EH (cell line): ENCODE results near the gene COQ4.
A peak's percentile ranks its signal among the peaks of the same experiment; 100 is the strongest.
"Not testable (repeated sequence)": the region's sequence is repeated elsewhere in the genome, so short reads cannot be mapped to it uniquely, and the experiment has no call there.

Experiments
- DNase-seq: peaks from one replicate; pipeline ENCODE4 v3.0.0-alpha.2; 2015; ENCODE audit warnings: low read depth

Gene COQ4

GRCh38 chr9:128298535-128299482 is 23.8 kb upstream of the COQ4 start:
- no peak for DNase-seq

GRCh38 chr9:128304136-128304970 is 18.3 kb upstream of the COQ4 start:
- peak; percentile 56 for DNase-seq

DNA sequence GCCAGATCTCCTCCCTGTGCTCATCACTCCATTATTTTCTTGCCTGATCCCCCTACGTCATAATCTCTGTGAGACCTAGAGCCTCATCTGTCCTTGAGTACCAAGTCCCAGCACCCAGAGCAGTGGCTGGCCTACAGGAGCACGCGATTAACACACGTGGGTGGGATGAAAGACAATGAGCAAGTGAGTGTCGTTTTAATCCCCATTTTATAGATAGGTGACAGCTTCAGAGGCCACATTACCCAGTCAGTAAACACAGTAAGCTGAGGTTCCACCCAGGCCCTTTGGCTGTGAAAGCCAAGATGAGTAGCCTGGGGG is 17.7 kb upstream of the COQ4 start:
- no peak for DNase-seq

GRCh38 chr9:128309551-128309950 is 13.1 kb upstream of the COQ4 start:
- DNase-seq: no peak

DNA sequence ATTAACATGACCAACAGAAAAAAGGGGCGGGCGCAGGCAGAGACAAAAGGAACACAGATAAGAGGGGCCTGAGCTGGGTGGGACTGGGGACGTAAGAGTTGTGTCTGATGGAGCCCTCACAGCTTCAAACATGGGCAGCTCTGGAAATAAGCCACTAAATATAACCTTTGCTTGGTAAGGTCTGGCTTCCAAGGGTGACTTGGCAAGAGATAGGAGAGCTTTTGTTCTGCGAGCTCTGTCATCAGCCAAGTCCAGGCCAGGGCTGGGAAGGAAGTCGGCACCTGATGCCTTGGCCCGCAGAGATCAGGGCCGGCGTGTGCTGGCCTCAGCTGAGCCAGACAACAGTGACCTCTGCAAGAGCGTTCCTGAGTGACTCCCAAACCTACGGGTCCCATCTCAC is 12.2 kb upstream of the COQ4 start:
- DNase-seq: no peak

- no peak for DNase-seq
These were observed 7.9 kb upstream of the COQ4 start for GRCh38 chr9:128314697-128315096.

- DNase-seq: no peak
These were observed 6.2 kb upstream of the COQ4 start for GRCh38 chr9:128316421-128316820.

DNA sequence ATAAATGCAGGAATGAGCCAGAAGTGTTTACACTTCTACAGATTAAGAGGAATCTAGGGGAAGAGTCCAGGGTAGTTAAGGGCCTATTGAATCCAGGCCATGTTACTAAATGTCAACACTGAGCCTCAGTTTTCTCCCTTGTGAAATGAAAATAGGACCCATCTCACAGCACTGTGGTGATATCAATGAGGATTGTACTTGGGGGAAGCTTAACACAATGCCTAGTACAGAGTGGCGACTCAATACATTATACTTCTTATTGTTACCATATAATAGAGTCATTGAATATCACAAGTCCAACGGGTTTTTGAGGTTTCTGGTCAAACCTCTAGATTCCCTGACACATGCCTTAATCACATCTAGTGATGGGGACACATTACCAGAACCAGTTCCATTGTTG is 5.0 kb upstream of the COQ4 start:
- DNase-seq: no peak

DNA sequence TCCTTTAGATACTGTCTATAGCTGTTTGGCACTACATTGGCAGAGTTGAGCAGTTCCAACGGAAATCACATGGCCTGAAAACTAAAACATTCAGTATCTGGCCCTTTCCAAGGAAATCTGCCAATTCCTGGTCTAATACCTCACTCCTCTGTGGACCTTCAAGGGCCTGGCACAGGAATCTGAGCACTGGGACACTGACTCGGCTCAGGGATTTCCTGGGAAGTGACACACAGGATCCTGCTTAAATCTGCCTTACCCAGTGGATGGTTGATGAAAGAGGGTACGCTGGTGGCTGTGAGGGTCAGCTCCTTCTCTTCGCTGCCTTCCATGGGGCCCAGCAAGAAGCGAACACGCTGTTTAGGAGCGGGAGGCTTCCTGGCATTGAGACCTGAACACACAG is 1.3 kb upstream of the COQ4 start:
- no peak for DNase-seq

DNA sequence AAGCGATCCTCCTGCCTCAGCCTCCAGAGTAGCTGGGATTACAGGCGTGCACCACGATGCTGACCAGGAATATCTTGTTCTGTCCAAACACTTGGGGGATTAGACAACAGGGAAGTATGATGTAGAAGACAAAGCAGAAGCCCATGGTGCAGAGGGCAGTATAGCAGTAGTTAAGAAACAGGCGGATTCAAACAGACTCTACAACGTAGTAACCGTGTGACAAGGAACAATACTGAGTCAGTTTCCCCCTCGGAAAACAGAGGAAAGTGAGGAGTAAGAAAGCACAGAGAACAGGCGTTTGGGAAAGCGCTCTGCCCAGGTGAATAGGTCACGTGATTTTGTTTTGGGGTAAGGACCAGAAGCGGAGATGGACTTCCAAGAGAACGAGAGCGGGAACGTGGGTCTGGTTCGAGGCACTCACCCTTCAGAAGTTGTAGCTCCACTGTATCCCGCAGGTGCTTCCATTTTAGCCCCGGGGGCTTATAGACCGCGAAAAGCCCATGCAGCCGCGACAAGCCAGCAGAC is 698 bp upstream of the COQ4 start:
- no peak for DNase-seq

- DNase-seq: peak; percentile 41
These were observed 632 bp downstream of the COQ4 start for GRCh38 chr9:128323212-128323730.

DNA sequence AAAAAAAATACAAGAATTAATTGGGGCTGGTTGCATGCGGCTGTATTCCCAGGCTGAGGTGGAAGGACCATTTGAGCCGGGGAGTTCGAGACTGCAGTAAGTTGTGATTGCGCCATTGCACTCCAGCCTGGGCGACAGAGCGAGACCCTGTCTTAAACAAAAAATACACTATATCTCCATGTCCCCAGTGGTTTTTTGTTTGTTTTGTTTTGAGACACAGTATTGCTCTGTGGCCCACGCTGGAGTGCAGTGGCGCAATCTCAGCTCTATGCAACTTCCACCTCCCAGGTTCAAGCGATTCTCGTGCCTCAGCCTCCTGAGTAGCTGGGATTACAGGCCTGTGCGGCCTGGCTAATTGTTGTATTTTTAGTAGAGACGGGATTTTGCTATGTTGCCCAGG is 1.2 kb downstream of the COQ4 start:
- DNase-seq: no peak

DNA sequence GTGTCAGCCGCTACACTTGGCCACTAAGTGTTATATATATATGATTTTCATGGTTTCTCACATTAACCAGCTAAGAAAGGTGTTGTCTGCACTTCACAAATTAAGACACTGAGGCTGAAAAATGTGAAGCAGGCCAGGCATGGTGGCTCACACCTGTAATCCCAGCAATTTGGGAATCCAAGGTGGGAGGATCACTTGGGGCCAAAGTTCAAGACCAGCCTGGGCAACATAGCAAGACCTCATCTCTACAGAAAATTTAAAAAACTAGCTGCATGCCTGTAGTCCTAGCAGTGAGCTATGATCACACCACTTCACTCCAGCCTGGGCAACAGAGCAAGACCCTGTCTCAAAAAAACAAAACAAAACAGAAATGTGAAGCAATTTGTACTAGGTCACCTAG is 1.8 kb downstream of the COQ4 start:
- DNase-seq: no peak

DNA sequence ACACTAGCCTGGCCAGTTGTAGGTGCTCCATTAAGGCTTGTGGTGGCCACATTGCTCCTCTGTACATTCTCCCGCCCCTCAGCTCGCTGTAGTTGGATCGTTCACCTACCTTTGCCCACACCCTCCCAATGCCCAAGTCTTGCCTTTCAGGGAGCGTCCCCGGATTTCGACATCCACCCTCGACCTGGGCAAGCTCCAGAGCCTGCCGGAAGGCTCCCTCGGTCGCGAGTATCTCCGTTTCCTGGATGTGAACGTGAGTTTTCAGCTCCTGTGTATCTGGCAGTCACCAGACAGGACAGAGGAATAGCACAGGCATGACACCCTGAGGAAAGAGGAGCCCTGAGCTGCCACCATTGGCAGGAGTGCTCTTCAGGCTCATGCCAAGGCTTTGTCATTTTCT is 3.0 kb downstream of the COQ4 start:
- no peak for DNase-seq

DNA sequence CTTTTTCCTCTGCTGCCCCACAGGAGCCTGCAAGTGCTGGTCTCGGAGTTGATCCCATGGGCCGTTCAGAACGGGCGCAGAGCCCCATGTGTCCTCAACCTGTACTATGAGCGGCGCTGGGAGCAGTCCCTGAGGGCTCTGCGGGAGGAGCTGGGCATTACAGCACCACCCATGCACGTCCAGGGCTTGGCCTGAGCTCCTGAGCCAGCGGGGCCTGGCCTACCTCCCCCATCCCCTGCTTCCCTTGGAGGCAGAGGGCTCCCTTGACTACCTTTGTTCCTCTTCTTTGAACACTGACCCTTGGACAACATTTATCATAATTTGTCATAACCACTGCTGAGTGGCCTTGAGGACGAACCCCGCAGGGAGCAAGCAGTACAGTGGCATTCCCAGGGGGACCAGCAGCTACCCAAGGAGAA is 10.8 kb downstream of the COQ4 start:
- DNase-seq: no peak

GRCh38 chr9:128335161-128335560 is 12.5 kb downstream of the COQ4 start:
- no peak for DNase-seq

GRCh38 chr9:128335914-128336313 is 13.3 kb downstream of the COQ4 start:
- DNase-seq: no peak

- no peak for DNase-seq
These were observed 15.3 kb downstream of the COQ4 start for GRCh38 chr9:128337936-128338335.

DNA sequence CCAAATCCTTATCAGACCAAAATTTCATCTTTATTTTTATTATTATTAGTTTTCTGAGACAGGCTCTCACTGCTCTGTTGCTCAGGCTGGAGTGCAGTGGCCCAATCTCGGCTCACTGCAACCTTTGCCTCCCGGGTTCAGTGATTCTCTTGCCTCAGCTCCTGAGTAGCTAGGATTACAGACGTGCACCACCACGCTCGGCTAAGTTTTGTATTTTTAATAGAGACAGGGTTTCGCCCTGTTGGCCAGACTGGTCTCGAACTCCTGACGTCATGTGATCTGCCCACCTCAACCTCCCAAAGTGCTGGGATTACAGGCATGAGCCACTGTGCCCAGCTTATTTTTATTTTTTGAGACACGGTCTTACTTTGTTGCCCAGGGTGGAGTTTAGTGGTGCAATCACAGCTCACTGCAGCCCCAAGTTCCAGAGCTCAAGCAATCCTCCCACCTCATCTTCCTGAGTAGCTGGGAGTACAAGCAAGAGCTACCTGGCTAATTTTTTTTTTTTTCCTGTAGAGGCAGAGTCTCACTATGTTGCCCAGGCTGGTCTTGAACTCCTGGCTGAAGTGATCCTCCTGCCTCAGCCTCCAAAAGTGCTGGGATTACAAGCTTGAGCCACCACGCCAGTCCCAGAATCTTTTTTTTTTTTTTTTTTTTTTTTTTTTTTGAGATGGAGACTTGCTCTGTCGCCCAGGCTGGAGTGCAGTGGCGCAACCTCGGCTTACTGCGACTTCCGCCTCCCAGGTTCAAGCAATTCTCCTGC is 16.4 kb downstream of the COQ4 start:
- DNase-seq: not testable (repeated sequence)

GRCh38 chr9:128339761-128340690 is 17.4 kb downstream of the COQ4 start, which contains the start of gene SLC27A4:
TSS of gene SLC27A4 (plus strand) at chr9:128340527. CDS start at chr9:128343133, 2,606 bp downstream.
- peak; percentile 80 for DNase-seq
